PC-9 (cell line): ENCODE measurements around the gene ECE2. TPM values are rescaled to one million over a fixed set of nuclear protein-coding genes. Genes with fewer than 3 reads are reported as not detected.

Experiments used
- BruUV-seq: library from RNA; stranded (reverse); fragments of 400-500 nt; replicated peaks from 2 replicates; lab custom pipeline; 2021; lab: Mats Ljungman, UMichigan
- CTCF ChIA-PET: fragments of 300-600 bp; sonication (Branson Sonifier 250); formaldehyde crosslinking; loops from one replicate; lab custom pipeline; 2022; ENCODE audit warnings: antibody characterized with exemption; lab: Charles Lee
- POLR2A ChIA-PET: fragments of 300-600 bp; sonication (Branson Sonifier 250); formaldehyde crosslinking; loops from one replicate; lab custom pipeline; 2022; ENCODE audit warnings: antibody characterized with exemption; ENCODE audit not compliant: unreplicated experiment; lab: Charles Lee
- DNase-seq, 2 experiments: peaks; one replicate each; pipeline versions ENCODE4 v3.0.0 to v3.0.0-alpha.2; 2015 to 2022; ENCODE audit warnings: mixed read lengths in 1 of 2
- H2AFZ ChIP-seq: fragments of 200-600 bp; sonication (generic); 2 replicates; pipeline ENCODE4 v1.8.1; 2017; ENCODE audit warnings: antibody characterized with exemption
- H3F3A ChIP-seq: fragments of 200-600 bp; sonication (generic); 2 replicates; pipeline ENCODE4 v1.8.1; 2017; ENCODE audit warnings: antibody characterized with exemption, mild to moderate bottlenecking, low read depth; ENCODE audit not compliant: insufficient read depth
- H3K27ac ChIP-seq: fragments of 200-600 bp; sonication (generic); 2 replicates; pipeline ENCODE4 v1.6.1; 2016; ENCODE audit warnings: mixed run types
- H3K27me3 ChIP-seq: fragments of 200-600 bp; sonication (generic); 2 replicates; pipeline ENCODE4 v1.6.1; 2016; ENCODE audit warnings: low read depth, mixed run types; ENCODE audit not compliant: insufficient read depth
- H3K36me3 ChIP-seq: fragments of 200-600 bp; sonication (generic); 2 replicates; pipeline ENCODE4 v1.6.1; 2016; ENCODE audit warnings: low read depth, mixed run types
- H3K4me1 ChIP-seq: fragments of 200-600 bp; sonication (generic); replicated peaks from 2 replicates; pipeline ENCODE4 v1.6.1; 2016; ENCODE audit warnings: mixed run types; ENCODE audit not compliant: insufficient read depth
- H3K4me2 ChIP-seq: fragments of 200-600 bp; sonication (generic); 2 replicates; pipeline ENCODE4 v1.6.1; 2017; ENCODE audit warnings: mixed run types
- H3K4me3 ChIP-seq: fragments of 200-600 bp; sonication (generic); 2 replicates; pipeline ENCODE4 v1.6.1; 2016; ENCODE audit warnings: mixed run types
- H3K79me2 ChIP-seq: fragments of 200-600 bp; sonication (generic); 2 replicates; pipeline ENCODE4 v1.6.1; 2017; ENCODE audit warnings: low read depth, mixed run types
- H3K9me2 ChIP-seq: fragments of 200-600 bp; sonication (generic); 2 replicates; pipeline ENCODE4 v1.8.1; 2017; ENCODE audit warnings: mild to moderate bottlenecking; ENCODE audit not compliant: insufficient read depth
- H3K9me3 ChIP-seq: fragments of 200-600 bp; sonication (generic); 2 replicates; pipeline ENCODE4 v1.8.1; 2016; ENCODE audit warnings: low read depth; ENCODE audit not compliant: insufficient read depth
- H4K20me1 ChIP-seq: fragments of 200-600 bp; sonication (generic); 2 replicates; pipeline ENCODE4 v1.8.1; 2017; ENCODE audit not compliant: insufficient read depth
- CTCF ChIP-seq: fragments of 200-600 bp; sonication (generic); conservative IDR thresholded peaks from 2 replicates; pipeline ENCODE4 v1.6.1; 2017; ENCODE audit warnings: mixed run types, antibody characterized with exemption, mild to moderate bottlenecking, moderate library complexity
- EZH2 ChIP-seq: fragments of 200-600 bp; sonication (generic); IDR thresholded peaks from 2 replicates; pipeline ENCODE4 v1.8.0; 2017; ENCODE audit warnings: antibody characterized with exemption, low read depth
- intact Hi-C: fragments of 100-400 bp; cut with micrococcal nuclease; formaldehyde crosslinking; loops from one replicate; pipeline ENCODE4 v1.10.0; 2022; ENCODE audit not compliant: unreplicated experiment
- total RNA-seq: library from RNA; stranded (reverse); gene quantifications from 2 replicates; pipeline ENCODE4 v1.2.3, GENCODE V29; 2021

Gene ECE2
- total RNA-seq, 1 experiment from 2014 or later = not detected

GRCh38 chr3:184283681-184284080 is 7.9 kb downstream of the ECE2 start:
- Histone ChIP-seq H4K20me1 (no peaks in the 10 kb centered on the region), H3K4me3 (no peak overlapping the region), H2AFZ (no peak overlapping the region), H3K27ac (no peak overlapping the region), H3K36me3 (no peaks in the 10 kb centered on the region), H3K9me3 (no peaks in the 10 kb centered on the region), H3K9me2 (no peaks in the 10 kb centered on the region), H3K4me1 (no peaks in the 10 kb centered on the region), H3F3A (no peaks in the 10 kb centered on the region), H3K27me3 (peaks cover 21% of the 10 kb centered on the region; the same call in 1 of the 2 replicates), H3K79me2 (no peaks in the 10 kb centered on the region), H3K4me2 (no peak overlapping the region)
- intact Hi-C loops = loop anchor here (1.0 to 10.0 kb wide), 2 partner anchors 138 to 819 kb away; no protein-coding TSS in a partner anchor
- ChIA-PET CTCF (interaction anchor here (0.7 to 1.6 kb wide), 2 partner anchors 120 to 388 kb away, joined by 7 to 12 read pairs; no protein-coding TSS in a partner anchor), POLR2A (interaction anchor here (0.6 kb wide), 1 partner anchor 1077 kb away, joined by 3 read pairs; no protein-coding TSS in a partner anchor)
- no peak for DNase-seq
- TF ChIP-seq CTCF = no peak
- no peak for TF ChIP-seq EZH2
- no TSS peak for BruUV-seq

GRCh38 chr3:184284696-184285095 is 8.9 kb downstream of the ECE2 start:
- H3K27ac ChIP-seq = no peak overlapping the region
- ChIA-PET POLR2A (no interaction called here), CTCF (interaction anchor here (0.7 to 1.6 kb wide), 2 partner anchors 36 to 389 kb away, joined by 5 to 12 read pairs; partner anchors contain the start of gene ALG3)
- no peaks in the 10 kb centered on the region for H3K9me2 ChIP-seq
- intact Hi-C loops = loop anchor here (1.0 to 10.0 kb wide), 4 partner anchors 139 to 820 kb away; partner anchors contain the start of gene MAP6D1
- no peak overlapping the region for H3K4me3 ChIP-seq
- no peaks in the 10 kb centered on the region for H4K20me1 ChIP-seq
- no peaks in the 10 kb centered on the region for H3K4me1 ChIP-seq
- DNase-seq = peak; percentile 67
- peak; percentile 72 for TF ChIP-seq CTCF
- TF ChIP-seq EZH2 = no peak
- peaks cover 13% of the 10 kb centered on the region; the same call in 1 of the 2 replicates for H3K27me3 ChIP-seq
- no peaks in the 10 kb centered on the region for H3K36me3 ChIP-seq
- H3K79me2 ChIP-seq = no peaks in the 10 kb centered on the region
- no peaks in the 10 kb centered on the region for H3F3A ChIP-seq
- H3K9me3 ChIP-seq = no peaks in the 10 kb centered on the region
- no TSS peak for BruUV-seq
- no peak overlapping the region for H3K4me2 ChIP-seq
- no peak overlapping the region for H2AFZ ChIP-seq

- no peaks in the 10 kb centered on the region for H3F3A ChIP-seq
- no peaks in the 10 kb centered on the region for H3K79me2 ChIP-seq
- CTCF ChIA-PET = interaction anchor here (0.5 to 1.3 kb wide), 4 partner anchors 64 to 394 kb away, joined by 3 to 10 read pairs (median 6); no protein-coding TSS in a partner anchor
- no peaks in the 10 kb centered on the region; the same call in 1 of the 2 replicates for H3K27me3 ChIP-seq
- no peak overlapping the region for H3K4me2 ChIP-seq
- POLR2A ChIA-PET = no interaction called here
- no peak for TF ChIP-seq EZH2
- peak; percentile 81 for TF ChIP-seq CTCF
- H3K4me1 ChIP-seq = no peaks in the 10 kb centered on the region
- intact Hi-C loops = loop anchor here (1.0 to 10.0 kb wide), 9 partner anchors 39 to 1167 kb away; partner anchors contain the start of gene MAP6D1
- H3K9me3 ChIP-seq = no peaks in the 10 kb centered on the region
- H2AFZ ChIP-seq = no peak overlapping the region
- H3K4me3 ChIP-seq = no peak overlapping the region
- BruUV-seq = no TSS peak
- no peaks in the 10 kb centered on the region for H4K20me1 ChIP-seq
- H3K27ac ChIP-seq = no peak overlapping the region
- H3K9me2 ChIP-seq = no peaks in the 10 kb centered on the region
- DNase-seq = peak; percentile 63 to 75
- H3K36me3 ChIP-seq = no peaks in the 10 kb centered on the region
Observed at GRCh38 chr3:184289426-184289938, 13.7 kb downstream of the ECE2 start.
